KG1 (cell line): ENCODE results near the gene SLC15A2.

Experiments used
- DNase-seq: peaks from one replicate; lab custom pipeline; 2025; lab: John Stamatoyannopoulos, UW

Gene SLC15A2

GRCh38 chr3:121981473-121981872 is 87.3 kb downstream of the SLC15A2 start:
- no peak for DNase-seq

- no peak for DNase-seq
Observed at GRCh38 chr3:121985846-121986245, 91.6 kb downstream of the SLC15A2 start.

GRCh38 chr3:121988146-121988545 is 93.9 kb downstream of the SLC15A2 start:
- no peak for DNase-seq

GRCh38 chr3:121989943-121990342 is 95.7 kb downstream of the SLC15A2 start:
- no peak for DNase-seq

GRCh38 chr3:121992601-121993560 is 98.7 kb downstream of the SLC15A2 start:
- no peak for DNase-seq
